Stimulated activated CD4-positive, alpha-beta T cell treated with anti-CD3 and anti-CD28 coated beads, Interleukin-12 subunit alpha, Interleukin-12 subunit beta, amount 100 ng/mL, for 24 hours (primary cell): Measurements from ENCODE around the gene STK10.
"Not testable (repeated sequence)": the region's sequence is repeated elsewhere in the genome, so short reads cannot be mapped to it uniquely, and the experiment has no call there.

Experiments used
- DNase-seq, 2 experiments: peaks; one replicate each; pipeline ENCODE4 v3.0.0-alpha.2; 2020; ENCODE audit warnings: low read depth in 2 of 2

STK10 gene

DNA sequence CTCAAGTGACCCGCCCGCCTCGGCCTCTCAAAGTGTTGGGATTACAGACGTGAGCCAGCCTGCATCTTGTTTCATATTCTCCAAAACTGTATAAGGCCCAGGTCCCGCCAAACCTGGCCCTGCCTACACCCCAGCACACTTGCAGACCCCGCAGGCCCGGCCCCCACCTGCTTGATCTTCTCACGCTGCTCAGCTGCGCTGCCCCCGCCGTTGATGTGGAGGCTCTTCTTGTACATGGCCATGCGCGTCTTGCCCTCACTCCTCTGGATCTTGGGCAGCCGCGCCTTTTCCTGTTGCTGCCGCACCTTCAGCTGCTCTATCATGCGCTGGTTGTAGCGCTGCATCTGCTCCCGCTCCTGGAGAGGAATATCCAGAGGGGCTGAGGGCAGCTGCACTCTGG, 132.6 kb downstream of the STK10 start:
- DNase-seq = no peak

DNA sequence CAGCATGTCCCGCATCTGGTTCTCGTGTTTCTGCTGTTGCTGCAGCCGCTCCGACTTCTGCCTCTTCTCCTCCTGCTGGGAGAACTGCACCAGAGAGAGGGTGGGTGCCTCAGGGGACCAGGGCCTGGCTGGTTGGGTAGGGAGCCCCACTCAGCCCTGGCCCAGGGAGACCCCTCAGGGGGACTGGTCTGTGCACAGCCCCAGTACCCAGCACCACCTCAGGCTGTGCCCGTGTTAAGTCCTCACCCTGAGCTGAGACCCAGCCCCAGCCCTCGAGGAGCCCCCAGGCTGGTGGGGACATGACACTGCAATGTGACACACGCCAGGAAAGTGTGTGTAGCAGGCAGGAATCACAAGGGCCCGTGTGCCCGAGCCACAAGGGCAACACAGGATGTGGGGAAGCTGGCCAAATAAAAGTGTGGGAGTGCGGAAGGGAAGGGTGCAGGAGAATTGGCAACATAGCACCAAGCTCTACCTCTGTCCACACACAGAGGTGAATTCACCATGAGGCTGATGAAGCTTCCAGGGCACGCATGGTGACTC, 133.3 kb downstream of the STK10 start:
- no peak for DNase-seq

- no peak for DNase-seq
Observed at GRCh38 chr5:172052450-172053236, 135.4 kb downstream of the STK10 start.

GRCh38 chr5:172051643-172052339, 136.2 kb downstream of the STK10 start:
- no peak for DNase-seq

GRCh38 chr5:172050080-172050479, 137.9 kb downstream of the STK10 start:
- no peak for DNase-seq

- DNase-seq = no peak
Observed at GRCh38 chr5:172049226-172049796, 138.7 kb downstream of the STK10 start.

DNA sequence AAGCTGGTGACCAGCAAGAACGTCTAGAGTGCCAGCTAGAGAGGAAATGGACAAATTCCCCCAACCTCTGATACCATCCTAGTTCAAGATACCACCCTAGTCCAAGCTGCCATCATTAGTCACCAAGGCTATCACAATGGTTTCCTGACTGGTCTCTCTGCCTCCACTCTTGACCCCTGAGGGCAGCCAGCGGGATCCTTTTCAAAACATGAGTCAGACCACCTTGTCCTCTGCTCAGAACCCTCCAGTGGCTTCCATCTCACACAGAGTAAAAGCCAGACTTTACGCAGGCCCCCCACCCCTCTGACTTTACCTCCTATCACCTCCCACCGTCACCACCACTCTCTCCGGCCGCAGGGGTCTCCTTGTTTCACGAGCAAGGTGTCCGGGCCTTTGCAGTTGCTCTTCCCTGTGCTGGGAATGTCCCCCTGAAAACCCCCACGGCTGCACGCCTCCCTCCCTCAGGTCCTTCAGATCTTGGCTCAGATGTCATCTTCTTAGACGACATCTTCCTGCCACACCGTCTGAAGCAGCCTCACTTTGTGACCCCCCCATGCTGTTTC, 139.4 kb downstream of the STK10 start:
- DNase-seq = no peak

DNA sequence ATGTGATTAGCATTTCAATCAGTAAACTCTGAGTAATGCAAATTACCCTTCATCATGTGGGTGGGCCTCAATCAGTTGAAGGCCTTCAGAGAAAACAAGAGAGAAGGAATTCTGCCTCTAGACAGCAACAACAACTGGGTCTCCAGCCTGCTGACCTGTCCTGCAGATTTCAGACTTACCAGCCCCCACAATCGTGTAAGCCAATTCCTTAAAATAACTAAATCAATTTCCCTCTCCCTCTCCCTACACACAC, 139.9 kb downstream of the STK10 start:
- no peak for DNase-seq

DNA sequence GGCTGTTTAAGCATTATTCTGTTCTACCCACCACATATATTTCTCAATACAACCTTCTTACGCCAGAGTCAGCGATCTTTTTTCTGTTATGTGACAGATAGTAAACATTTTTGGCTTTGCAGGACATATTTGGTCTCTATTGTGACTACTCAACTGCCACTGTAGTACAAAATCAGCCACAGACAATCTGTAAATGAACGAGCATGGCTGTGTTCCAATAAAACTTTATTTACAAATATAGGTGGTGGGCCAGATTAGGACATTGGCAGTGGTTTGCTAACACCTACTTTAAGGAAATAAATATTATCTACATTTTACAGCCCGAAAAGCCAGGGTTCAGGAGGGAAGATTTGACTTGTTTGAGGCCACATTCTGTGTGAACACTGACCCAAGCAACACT, 141.4 kb downstream of the STK10 start:
- DNase-seq = no peak

GRCh38 chr5:172045315-172045632, 142.8 kb downstream of the STK10 start:
- DNase-seq = no peak

GRCh38 chr5:172044631-172045314, 143.3 kb downstream of the STK10 start:
- DNase-seq = no peak

DNA sequence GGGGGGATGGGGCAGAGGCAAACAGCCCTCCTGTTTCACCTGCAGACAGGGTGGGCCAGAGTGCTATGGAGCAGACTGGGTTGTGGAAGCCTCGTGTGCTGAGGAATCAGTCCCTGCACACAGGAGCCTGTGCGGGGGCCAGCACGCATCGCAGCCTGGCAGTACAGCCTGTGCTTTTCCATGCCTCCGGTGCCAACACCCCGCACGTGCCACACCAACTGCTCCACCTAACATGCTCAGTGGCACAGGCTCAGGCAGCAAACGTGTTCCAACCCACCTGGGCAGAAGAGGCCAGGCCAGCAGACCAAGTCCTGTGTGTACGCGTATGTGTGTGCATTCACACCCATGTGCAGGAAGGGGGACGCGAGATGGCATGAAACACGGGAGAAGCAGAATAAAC, 144.2 kb downstream of the STK10 start:
- DNase-seq = no peak

DNA sequence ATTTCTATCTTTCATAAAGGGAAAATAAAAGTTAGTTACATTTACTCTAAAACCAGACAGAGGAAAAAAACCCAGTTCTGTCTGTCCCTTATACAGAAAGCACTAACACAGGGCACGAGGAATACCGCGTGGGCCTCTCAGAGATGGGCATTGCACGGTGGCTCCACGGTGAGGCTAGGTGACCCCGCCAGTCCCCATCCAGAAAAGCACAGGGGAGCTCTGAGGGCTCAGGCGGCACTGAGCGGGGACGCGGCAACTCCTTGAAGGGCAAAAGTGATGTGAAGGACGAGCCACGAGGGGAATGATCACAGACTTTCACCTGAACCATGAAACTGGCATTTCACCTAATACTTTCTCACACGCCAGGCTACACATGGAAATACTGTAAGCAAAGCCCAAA, 145.8 kb downstream of the STK10 start:
- no peak for DNase-seq

DNA sequence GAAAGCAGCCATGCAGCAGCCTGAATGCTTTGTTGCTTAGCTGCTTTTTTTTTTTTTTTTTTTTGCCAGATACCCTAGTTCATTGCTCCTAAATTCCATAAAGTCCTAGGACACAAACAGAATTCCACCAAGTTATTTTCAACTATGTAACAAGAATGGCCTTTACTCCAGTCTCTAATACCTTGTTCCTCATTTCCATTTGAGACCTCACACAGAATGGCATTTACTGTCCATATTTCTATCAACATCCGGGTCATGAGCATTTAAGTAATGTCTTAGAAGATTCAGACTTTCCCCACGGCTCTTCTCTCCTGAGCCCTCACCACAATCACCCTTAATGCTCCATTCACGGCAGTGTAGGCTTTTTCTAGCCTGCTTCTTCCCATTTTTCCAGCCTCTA, 149.9 kb downstream of the STK10 start:
- no peak for DNase-seq

GRCh38 chr5:172035049-172035448, 153.0 kb downstream of the STK10 start:
- DNase-seq = no peak

DNA sequence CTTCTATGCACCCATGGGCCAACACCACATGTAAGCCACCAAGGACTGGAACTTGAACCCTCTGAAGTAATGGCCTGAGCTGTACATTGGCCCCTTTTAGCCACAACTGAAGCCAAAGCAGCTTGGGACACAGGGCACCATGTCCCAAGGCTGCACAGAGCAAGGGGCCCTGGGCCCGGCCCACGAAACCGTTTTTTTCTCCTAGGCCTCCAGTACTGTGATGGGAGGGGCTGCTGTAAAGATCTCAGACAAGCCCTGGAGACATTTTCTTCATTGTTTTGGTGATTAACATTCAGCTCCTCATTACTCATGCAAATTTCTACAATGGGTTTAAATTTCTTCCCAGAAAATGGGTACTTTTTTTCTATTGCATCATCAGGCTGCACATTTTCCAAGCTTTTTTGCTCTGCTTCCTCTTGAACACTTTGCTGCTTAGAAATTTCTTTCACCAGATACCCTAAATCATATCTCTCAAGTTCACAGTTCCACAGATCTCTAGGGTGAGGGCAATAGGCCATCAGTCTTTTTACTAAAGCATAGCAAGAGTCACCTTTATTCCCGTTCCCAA, 156.0 kb downstream of the STK10 start:
- no peak for DNase-seq

- no peak for DNase-seq
Observed at GRCh38 chr5:172029876-172030275, 158.1 kb downstream of the STK10 start.

DNA sequence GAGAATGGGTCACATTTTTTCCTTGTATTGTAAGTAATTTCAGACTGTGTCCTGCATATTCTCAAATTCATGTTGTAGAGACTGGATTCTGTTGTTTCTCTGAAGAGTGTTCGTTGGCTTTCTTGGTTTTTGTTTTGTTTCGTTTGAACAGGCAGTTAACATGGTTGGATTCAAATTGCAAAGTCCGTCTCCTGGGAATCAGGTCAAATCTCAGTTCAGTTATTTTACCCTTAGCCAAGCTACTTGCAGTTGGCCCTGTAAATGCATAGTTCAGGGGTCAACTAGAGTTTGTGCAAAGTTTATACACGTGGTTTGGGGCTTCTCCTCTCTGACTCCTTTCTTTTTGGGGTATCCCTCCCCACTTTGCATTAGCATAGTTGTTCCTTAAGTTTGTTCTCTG, 159.9 kb downstream of the STK10 start:
- no peak for DNase-seq

GRCh38 chr5:172020110-172020786, 167.8 kb downstream of the STK10 start:
- DNase-seq = not testable (repeated sequence)

DNA sequence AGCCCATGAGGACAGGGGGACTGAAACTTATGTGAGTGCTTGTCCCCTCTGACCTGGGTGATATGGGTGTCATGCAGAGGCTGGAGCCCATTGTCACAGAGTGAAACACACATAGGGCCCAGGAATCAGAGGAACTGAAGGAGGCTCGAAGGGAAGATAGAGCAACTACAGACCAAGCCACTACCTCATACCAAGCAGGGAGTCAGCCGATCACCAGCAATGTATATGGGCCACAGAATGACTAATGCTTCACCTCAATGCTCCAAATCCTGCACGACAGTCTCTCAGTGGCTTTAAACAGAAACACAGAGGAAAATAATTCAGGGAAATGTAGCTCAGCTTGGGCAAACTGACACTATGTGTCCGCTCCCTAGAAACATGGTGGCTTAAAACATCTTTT, 172.7 kb downstream of the STK10 start:
- no peak for DNase-seq

DNA sequence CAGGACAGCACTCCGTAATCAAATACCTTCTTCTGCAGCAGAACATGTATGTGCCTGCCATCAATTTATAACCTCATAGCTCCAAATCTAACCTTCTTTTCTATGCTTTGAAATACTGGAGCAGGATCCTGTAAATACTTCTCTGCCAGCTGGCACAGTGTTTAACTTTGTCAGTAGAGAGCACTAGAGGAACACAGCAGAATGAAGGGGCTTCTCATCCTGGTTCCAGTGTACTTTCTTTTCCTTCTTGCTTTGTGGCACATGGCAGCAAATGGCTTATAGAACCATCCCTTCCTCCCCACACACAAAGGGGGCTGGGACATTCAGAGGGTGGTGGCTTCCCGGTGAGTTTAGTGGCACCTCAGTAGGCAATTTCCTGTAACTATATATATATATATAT, 177.7 kb downstream of the STK10 start:
- DNase-seq = no peak
